ENCODE measurements around the gene FGF23. TPM values are rescaled to one million over a fixed set of nuclear protein-coding genes. Genes with fewer than 3 reads are reported as not detected.

Gene FGF23
- total RNA-seq, 1 experiment from 2014 or later, result 0.24 TPM

- H3K36me3 Mint-ChIP-seq (ENCODE audit: insufficient read depth in 1 of 3, low read depth in 3 of 3), result no peaks in the 10 kb centered on the region
Measured at GRCh38 chr12:4417936-4418335, 38.4 kb upstream of the FGF23 start.

More at GRCh38 chr12:4417936-4418335, 38.4 kb upstream of the FGF23 start:
- H3K79me2 ChIP-seq (ENCODE audit: insufficient read depth, low read length), result no peaks in the 10 kb centered on the region
- H2BK5ac ChIP-seq (ENCODE audit: insufficient read length, low read length), result no peak overlapping the region
- peaks cover 5 to 11% of the 10 kb centered on the region in 2 experiments for H3K4me1 Mint-ChIP-seq
- no peak overlapping the region for H3K23ac ChIP-seq (ENCODE audit: insufficient read length, low read depth, low read length)
- H3K18ac ChIP-seq (ENCODE audit: insufficient read length, low read depth, low read length), result no peak overlapping the region
- H3K9ac ChIP-seq (ENCODE audit: extremely low read depth, insufficient read length, low read length), result no peak overlapping the region
- no peak overlapping the region for H4K5ac ChIP-seq (ENCODE audit: insufficient read length, low read depth, low read length)
- no peaks in the 10 kb centered on the region for H3K4me1 ChIP-seq (ENCODE audit: insufficient read depth, low read length)
- H3K27ac ChIP-seq (ENCODE audit: insufficient read length, low read depth, low read length), result no peak overlapping the region
- no peak overlapping the region for H3T11ph ChIP-seq (ENCODE audit: low read length)
- H3K4ac ChIP-seq (ENCODE audit: low read depth, low read length), result no peak overlapping the region
- H3K14ac ChIP-seq (ENCODE audit: insufficient read depth, low read length), result no peak overlapping the region
- no peak overlapping the region for H4K8ac ChIP-seq (replicated peaks; ENCODE audit: insufficient read length, low read depth, low read length)
- TF ChIP-seq, protein P1, sequence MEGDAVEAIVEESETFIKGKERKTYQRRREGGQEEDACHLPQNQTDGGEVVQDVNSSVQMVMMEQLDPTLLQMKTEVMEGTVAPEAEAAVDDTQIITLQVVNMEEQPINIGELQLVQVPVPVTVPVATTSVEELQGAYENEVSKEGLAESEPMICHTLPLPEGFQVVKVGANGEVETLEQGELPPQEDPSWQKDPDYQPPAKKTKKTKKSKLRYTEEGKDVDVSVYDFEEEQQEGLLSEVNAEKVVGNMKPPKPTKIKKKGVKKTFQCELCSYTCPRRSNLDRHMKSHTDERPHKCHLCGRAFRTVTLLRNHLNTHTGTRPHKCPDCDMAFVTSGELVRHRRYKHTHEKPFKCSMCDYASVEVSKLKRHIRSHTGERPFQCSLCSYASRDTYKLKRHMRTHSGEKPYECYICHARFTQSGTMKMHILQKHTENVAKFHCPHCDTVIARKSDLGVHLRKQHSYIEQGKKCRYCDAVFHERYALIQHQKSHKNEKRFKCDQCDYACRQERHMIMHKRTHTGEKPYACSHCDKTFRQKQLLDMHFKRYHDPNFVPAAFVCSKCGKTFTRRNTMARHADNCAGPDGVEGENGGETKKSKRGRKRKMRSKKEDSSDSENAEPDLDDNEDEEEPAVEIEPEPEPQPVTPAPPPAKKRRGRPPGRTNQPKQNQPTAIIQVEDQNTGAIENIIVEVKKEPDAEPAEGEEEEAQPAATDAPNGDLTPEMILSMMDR (conservative IDR thresholded peaks at IDR 0.05), result no peak
- peaks cover 2% of the 10 kb centered on the region for H4K20me1 ChIP-seq (ENCODE audit: control insufficient read depth, insufficient read depth, insufficient read length)
- H3K23me2 ChIP-seq (ENCODE audit: insufficient read length, low read depth, low read length, poor library complexity, severe bottlenecking), result no peaks in the 10 kb centered on the region
- no peak overlapping the region for H2BK20ac ChIP-seq (ENCODE audit: low read depth, low read length, poor library complexity, severe bottlenecking)
- WGBS (ENCODE audit: extremely low coverage, insufficient read length, low lambda C conversion rate), result 100% methylated on average over 1 of the region's 5 CpGs
- H3K56ac ChIP-seq (ENCODE audit: insufficient read length, low read depth, low read length), result no peak overlapping the region
- no peaks in the 10 kb centered on the region for H3K9me3 ChIP-seq (ENCODE audit: control insufficient read depth, low read depth, low read length)
- H3K9me3 Mint-ChIP-seq, result no peaks in the 10 kb centered on the region
- H3K4me2 ChIP-seq (ENCODE audit: insufficient read depth, insufficient read length, low read length), result no peak overlapping the region
- no peak overlapping the region for H4K91ac ChIP-seq (ENCODE audit: insufficient read length, low read depth, low read length)
- H3K4me3 Mint-ChIP-seq, result no peak overlapping the region
- no peaks in the 10 kb centered on the region for H3K79me1 ChIP-seq (ENCODE audit: insufficient read depth, low read depth, low read length, poor library complexity, severe bottlenecking)
- no peaks in the 10 kb centered on the region for H3K27me3 ChIP-seq (ENCODE audit: insufficient read depth, low read length)
- no peak overlapping the region for H2AK5ac ChIP-seq (ENCODE audit: insufficient read length, low read length)
- H2BK120ac ChIP-seq (ENCODE audit: low read depth, low read length, poor library complexity, severe bottlenecking), result no peak overlapping the region
- no peak overlapping the region for H3K27ac Mint-ChIP-seq
- DNase-seq, result no peak
- H2BK12ac ChIP-seq (ENCODE audit: insufficient read length, low read depth, low read length), result no peak overlapping the region
- H3K27me3 Mint-ChIP-seq (ENCODE audit: low read depth), result peaks cover 7% of the 10 kb centered on the region
- H2AFZ ChIP-seq (ENCODE audit: low read length), result no peak overlapping the region
- H2BK15ac ChIP-seq (ENCODE audit: low read depth, low read length), result no peak overlapping the region

Measured in H9 (cell line).